Umbilical cord (tissue), 2 donors: ENCODE data around the gene CIITA. TPM values are rescaled to one million over a fixed set of nuclear protein-coding genes. Genes with fewer than 3 reads are reported as not detected.
"Not testable (repeated sequence)": the region's sequence is repeated elsewhere in the genome, so short reads cannot be mapped to it uniquely, and the experiment has no call there.

Experiments
- DNase-seq: peaks from one replicate; pipeline ENCODE4 v3.0.0-alpha.2; 2015; ENCODE audit warnings: low spot score
- total RNA-seq: library from RNA; depleted of rRNA; stranded (reverse); fragments of >200 nt; gene quantifications from one replicate; pipeline ENCODE4 v1.2.3, GENCODE V29; 2014; ENCODE audit warnings: low replicate concordance; ENCODE audit not compliant: insufficient read depth

The CIITA gene, protein sequence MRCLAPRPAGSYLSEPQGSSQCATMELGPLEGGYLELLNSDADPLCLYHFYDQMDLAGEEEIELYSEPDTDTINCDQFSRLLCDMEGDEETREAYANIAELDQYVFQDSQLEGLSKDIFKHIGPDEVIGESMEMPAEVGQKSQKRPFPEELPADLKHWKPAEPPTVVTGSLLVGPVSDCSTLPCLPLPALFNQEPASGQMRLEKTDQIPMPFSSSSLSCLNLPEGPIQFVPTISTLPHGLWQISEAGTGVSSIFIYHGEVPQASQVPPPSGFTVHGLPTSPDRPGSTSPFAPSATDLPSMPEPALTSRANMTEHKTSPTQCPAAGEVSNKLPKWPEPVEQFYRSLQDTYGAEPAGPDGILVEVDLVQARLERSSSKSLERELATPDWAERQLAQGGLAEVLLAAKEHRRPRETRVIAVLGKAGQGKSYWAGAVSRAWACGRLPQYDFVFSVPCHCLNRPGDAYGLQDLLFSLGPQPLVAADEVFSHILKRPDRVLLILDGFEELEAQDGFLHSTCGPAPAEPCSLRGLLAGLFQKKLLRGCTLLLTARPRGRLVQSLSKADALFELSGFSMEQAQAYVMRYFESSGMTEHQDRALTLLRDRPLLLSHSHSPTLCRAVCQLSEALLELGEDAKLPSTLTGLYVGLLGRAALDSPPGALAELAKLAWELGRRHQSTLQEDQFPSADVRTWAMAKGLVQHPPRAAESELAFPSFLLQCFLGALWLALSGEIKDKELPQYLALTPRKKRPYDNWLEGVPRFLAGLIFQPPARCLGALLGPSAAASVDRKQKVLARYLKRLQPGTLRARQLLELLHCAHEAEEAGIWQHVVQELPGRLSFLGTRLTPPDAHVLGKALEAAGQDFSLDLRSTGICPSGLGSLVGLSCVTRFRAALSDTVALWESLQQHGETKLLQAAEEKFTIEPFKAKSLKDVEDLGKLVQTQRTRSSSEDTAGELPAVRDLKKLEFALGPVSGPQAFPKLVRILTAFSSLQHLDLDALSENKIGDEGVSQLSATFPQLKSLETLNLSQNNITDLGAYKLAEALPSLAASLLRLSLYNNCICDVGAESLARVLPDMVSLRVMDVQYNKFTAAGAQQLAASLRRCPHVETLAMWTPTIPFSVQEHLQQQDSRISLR
- 11.1 TPM for total RNA-seq

DNA sequence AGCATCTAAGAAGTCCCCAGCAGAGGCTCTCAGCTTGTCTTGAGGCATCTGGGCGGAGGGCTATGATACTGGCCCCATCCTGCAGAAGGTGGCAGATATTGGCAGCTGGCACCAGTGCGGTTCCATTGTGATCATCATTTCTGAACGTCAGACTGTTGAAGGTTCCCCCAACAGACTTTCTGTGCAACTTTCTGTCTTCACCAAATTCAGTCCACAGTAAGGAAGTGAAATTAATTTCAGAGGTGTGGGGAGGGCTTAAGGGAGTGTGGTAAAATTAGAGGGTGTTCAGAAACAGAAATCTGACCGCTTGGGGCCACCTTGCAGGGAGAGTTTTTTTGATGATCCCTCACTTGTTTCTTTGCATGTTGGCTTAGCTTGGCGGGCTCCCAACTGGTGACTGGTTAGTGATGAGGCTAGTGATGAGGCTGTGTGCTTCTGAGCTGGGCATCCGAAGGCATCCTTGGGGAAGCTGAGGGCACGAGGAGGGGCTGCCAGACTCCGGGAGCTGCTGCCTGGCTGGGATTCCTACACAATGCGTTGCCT is at the start of gene CIITA:
Gene CIITA (plus strand): TSS at position 404 of the 543 bp plus-strand sequence. CDS start 129 bp downstream, at position 533.
- peak; percentile 58 for DNase-seq

DNA sequence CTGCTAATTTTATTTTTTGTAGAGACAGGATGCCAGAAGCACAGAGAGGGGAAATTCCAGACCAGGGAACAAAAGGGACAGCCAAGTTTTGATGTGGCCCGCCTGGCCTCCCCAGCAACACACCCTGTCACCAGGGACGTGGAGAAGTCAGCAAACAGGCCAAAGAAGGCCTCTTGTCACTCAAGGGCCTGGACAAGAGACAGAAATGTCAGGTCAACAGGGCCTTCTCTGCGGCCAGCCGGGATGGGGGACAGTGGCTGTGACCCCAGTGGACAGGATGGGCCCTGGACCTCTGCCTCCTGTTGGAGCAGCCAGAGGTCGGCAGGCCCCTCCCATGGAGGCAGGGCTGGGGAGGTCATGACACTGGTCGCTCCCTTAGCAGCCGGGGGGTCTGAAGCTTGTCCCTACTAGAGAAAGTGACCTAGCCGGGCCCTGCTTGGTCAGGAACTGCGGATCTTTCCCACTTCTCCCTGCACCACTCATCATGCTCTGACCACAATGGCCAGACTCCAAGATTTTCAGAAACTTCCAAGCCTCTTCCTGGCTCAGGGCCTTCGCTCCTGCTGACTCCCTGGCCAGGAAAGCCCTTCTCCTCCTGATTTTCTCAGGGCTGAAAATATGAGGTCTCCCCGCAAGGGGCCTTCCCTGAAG is 49.2 kb upstream of the CIITA start:
- DNase-seq: peak; percentile 92

DNA sequence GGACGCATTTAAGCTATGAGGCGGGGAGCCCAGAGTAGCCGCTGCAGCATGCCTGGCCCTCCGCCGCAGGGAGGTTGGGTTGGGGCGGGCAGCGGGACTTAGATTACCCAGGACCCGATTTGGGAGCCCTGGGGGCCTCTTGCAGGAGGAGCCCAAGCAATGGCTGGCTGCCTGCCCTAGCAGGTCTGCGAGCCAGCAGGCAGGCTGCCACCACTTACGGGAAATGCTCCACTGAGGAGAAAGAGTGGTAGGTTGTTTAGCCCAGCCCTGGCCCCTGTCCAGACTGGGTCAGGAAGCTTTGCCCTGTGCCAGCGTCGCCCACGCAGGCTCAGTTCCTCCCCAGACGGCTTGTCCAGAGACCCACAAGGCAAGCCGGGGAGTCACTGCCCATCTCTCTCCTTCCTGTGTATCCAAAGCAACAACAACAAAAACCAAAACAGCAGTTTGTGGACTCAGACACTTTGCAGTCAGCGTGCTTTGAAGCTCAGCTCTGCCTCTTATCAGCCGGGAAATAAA is 48.1 kb upstream of the CIITA start:
- DNase-seq: peak; percentile 94

DNA sequence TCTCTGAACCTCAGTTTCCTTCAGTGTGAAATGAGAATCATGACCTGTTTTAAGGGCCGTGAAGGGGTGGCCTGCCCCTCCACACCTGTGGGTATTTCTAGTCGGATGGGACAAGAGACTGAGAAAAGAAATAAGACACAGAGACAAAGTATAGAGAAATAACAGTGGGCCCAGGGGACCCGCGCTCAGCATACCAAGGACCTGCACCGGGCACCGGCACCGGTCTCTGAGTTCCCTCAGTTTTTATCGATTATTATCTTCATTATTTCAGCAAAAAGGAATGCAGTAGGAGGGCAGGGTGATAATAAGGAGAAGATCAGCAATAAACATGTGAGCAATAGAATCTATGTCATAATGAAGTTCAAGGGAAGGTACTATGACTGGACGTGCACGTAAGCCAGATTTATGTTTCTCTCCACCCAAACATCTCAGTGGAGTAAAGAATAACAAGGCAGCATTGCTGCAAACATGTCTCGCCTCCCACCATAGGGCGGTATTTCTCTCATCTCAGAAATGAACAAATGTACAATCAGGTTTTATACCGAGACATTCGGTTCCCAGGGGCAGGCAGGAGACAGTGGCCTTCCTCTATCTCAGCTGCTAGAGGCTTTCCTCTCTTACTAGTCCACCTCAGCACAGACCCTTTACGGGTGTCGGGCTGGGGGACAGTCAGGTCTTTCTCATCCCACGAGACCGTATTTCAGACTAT is 47.5 kb upstream of the CIITA start:
- DNase-seq: not testable (repeated sequence)

DNA sequence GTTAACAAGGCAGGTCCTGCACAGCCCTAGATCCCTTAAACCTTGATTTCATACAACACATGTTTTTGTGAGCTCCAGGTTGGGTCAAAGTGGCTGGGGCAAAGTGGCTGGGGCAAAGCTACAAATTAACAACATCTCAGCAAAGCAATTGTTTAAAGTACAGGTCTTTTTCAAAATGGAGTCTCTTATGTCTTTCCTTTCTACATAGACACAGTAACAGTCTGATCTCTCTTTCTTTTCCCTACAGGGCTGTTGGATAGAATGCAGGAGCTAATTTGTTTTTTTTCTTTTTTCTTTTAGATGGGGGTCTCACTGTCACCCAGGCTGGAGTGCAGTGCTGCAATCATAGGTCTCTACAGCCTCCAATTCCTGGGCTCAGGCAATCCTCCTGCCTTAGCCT is 46.8 kb upstream of the CIITA start:
- DNase-seq: not testable (repeated sequence)

DNA sequence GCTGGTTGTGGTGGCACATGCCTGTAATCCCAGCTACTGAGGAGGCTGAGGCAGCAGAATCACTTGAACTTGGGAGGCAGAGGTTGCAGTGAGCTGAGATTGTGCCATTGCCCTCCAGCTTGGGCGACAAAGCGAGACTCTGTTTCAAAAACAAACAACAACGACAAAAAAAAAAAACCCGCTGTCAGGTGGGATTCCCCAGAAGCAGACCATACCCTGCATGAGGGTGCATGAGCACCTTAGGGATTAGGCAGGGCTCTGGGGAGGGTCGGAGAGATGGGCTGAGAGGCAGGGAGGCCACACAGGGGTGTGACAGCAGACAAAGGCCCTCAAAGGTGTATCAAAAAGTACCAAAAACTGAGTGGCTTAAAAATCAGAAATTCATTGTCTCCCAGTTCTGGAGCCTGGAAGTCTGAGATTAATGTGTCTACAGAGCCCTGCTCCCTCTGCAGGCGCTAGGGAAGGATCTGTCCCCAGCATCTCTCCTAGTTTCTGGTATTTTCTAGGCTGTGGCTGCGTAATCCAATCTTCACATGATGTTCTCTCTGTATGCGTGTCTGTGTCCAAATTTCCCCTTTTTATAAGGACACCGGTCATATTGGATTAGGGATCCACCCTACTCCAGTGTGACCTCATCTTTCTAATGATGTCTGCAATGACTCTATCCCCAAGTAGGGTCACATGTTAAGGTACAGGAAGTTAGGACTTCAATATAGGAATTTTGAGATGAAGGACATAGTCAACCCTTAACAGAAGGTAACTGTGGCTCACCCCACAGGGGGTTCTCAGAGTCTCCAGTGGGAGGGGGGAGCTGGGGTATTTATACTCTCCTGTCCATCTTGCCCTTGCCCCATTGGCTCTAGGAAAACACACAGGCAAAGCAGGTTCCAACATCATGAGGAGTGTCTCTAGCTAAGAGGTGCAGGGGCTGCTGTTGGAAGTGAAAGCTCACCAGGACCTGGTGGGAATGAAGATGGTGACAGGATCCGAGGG is 44.8 kb upstream of the CIITA start:
- DNase-seq: no peak

DNA sequence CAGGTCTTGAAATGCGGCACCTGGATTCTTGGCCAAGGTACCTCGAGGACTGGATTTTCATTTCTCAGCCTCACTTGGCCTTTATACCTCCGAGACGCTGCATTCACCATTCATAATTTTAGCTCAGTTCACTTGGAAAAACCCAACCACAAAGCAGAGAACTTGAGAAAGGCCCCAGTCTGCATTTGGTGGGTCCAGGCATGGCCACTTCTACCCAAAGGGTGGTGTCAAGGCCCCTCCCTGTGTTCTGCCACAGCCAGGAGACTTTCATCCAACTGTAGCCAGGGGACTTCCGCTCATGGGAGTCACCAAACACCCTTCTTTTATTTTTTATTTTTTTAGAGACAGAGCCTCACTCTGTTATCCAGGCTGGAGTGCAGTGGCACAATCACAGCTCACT is 43.7 kb upstream of the CIITA start:
- DNase-seq: no peak

DNA sequence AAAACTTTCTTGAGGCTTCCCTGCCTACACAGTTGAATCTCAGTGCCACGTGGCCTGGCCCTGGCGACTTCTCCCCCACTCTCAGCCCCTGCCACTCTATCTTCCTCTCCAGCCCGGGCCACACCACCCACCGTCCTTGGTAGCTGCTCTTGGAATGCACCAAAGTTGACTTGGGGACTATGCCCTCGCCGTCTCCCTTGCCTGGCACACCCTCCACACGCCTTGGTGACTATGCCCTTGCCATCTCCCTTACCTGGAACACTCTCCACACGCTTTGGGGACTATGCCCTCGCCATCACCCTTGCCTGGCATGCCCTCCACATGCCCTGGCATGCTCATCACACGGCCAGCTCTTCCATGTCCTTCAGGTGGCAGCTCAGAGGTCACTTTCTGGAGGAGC is 42.9 kb upstream of the CIITA start:
- DNase-seq: no peak

DNA sequence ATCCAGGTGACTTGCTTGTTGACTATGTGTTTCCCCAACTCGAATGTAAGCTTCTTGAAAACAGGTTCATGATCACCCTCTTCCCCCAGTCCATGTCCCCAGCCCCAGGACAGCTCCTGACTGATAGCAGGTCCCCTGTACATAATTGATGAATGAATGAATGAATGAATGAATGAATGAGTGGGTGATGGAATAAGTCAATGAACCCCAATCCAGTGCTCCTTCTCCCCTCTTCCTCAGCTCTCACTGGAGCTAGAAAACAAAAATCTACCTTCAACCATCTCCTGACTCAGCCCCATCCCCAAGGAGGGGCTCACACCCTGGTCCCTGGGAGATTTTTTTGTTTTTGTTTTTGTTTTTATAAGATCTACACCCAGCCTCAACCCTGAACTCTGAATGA is 42.2 kb upstream of the CIITA start:
- DNase-seq: no peak

DNA sequence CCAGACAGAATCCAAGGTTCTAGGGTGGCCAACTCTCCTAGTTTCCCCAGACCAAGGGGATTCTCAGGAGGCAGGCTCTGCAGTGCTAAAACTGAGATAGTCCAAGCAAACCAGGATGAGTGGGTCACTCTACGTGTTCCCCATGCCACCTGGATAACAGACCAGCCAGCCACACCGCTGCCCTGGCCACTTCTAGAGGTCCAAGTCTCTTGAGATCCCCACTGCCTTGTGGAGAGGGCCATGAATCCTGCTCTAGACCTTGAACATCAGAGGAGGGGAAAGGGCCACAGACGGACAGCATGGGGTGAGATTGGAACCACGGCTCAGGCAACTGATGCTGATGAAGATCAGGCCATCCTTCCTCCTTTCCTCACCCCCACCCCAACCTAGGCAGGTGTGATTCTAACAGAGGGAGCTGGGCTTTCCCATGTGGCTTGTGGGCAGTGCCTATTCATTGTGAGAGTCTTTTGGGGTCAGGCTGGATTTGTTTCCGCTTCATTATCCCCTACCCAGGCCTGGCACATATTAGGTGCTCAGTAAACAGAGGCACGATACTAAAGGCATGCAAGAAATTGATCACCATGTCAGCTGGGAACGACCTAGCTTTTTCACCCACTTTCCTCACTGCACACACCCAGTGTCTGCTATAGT is 41.6 kb upstream of the CIITA start:
- DNase-seq: no peak

DNA sequence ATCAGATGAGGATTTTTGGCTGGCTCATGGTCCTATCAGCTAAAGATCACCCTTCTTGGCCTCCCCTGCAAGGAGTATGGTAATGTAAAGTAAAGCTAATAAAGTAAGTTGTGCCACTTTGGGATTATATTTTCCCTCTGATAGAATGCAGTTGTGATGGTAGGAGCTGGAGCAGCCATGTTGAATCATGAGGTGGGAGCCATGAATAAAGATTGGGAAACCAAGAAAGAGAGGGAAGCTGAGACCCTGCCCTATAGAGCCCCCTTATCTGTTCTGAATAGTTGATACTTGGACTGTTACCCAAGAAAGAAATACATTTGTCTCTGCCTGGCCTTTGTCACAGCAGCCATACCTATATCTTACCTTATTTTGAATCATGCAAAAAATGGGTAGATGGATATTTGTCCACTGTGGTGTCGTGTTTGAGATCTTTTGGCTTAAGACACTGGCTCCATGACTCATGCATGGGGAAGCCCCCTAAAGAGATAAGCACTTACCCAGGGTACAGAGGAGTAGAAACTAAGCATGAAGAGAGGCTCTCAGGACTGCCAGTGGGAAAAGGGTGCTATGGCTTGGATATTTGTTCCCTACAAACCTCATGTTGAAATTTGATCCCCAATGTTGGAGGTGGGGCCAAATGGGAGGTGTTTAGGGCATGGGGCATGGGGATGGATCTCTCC is 40.7 kb upstream of the CIITA start:
- DNase-seq: no peak

DNA sequence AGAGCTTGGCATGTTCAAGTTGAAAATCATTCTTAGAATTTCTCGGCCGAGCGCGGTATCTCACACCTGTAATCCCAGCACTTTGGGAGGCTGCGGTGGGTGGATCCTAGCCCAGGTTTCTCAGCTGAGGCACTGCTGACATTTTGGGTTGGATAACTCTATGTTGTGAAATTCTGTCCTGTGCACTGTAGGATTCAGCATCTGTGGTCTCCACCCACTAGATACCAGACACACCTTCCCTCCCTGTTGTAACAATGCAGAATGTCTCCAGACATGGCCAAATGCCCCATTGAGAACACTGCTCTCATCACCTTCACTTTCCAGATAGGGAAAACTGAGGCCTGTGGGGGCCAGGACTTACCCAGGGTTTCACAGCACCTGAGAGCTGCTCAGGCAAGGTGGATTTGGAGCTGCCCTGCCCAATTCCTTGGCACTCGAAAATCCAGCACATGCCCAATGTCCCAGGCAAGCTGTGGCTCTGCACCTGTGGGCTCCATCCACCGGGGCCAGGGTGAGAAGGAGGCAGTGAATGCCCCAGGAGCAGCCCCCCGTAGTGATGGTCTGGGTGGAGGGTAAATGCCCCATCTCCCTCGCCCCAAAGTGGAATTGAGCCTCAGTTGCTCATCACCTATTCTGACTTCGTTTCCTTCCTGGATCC is 38.3 kb upstream of the CIITA start:
- no peak for DNase-seq

DNA sequence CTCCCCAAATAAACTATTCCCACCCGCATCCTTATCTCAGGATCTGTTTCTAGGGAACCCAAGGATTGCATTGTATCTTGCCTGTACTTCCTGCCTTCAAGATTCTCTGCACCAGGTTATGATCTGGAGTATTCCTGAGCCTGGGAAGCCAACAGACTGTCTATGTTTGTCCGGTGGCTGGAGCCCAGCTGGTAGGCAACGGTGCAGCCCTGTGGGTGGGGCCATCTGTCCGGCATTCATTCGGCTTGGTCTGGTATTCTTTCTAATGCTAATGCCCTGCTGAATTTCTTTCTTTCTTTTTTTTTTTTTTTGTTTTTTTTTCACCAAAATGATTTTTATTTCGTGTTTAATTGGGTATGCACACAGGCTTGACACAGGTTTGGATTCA is 37.7 kb upstream of the CIITA start:
- no peak for DNase-seq

DNA sequence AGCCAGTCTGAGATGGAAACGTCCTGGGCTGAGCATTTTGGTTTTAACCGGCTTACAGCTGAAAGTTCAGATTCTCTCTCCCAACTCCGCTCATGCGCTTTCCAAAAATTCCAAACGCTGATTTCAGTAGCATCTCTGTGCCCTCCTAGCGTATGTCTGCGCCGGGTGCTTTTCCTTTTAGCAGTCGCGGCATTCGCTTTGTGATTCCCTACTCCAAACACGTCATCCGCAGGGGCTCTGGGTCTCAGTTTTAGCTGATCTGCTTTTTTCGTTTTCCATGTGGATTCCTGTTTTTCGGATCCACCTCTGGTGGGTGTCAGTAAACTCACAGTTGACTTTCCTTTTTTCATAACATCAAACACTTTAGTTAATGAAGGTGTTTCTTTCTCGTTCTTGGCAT is 36.3 kb upstream of the CIITA start:
- DNase-seq: no peak

DNA sequence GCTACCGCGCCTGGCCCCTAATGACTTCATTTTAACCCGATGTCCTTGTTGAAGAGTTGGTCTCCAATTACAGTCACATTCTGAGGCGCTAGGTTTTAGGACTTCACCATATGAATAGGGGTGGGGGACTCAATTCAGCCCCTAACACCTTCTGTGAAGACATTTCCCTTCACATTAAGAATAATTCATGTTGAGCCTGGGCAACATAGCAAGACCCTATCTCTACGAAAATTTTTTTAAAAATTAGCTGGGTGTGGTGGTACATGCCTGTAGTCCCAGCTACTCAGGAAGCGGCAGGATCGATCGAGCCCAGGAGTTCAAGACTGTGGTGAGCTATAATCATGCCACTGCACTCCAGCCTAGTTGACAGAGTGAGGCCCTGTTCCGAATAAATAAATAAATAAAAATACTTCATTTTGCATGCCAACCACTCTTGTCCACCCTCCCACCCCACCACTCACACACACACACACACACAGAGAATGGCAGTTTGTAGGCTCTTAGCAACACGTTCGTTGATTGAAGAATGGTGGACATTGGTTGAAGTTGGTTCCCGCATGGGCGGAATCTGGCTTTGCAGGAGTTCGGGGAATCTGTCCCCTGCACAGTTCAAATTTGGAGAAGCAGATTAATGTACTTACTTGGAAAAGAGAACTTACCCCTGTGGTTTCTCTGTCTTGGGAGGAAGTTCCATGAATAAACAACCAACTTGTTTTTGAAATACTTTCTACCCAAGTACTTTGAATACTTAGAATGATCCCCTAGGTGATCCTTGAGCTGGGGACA is 30.6 kb upstream of the CIITA start:
- no peak for DNase-seq

DNA sequence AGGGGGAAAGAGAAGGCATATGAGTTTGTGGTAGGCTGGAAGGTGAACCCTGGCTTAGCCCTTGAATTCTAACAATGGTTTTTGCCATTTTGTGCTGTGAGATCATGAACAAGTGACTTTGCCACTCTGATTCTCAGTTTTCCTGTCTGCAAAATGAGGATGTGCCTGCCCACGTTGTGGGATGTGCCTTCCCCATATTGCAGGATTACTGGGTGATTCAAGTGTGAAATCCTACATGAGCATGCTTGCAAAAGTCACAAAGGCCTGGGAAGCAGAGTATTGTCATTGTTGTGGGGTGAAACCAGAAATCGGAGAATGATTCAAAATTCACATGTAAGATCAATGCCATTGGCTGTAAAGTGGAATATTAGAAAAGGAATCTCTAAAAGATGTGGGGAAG is 29.8 kb upstream of the CIITA start:
- no peak for DNase-seq
